H9 (cell line): ENCODE data around the gene PERP. TPM values are rescaled to one million over a fixed set of nuclear protein-coding genes. Genes with fewer than 3 reads are reported as not detected.

Experiments
- DNase-seq: peaks from one replicate; pipeline ENCODE4 v3.0.0-alpha.2; 2017
- H2AFZ ChIP-seq: one replicate; pipeline ENCODE4 v1.6.1; 2013; ENCODE audit warnings: mild to moderate bottlenecking, low read length, control low read depth, moderate library complexity
- H2AK5ac ChIP-seq: 2 replicates; pipeline ENCODE4 v1.6.1; 2013; ENCODE audit warnings: low read length, control low read depth, mixed read lengths; ENCODE audit not compliant: insufficient read length
- H2BK120ac ChIP-seq: one replicate; pipeline ENCODE4 v1.6.1; 2013; ENCODE audit warnings: low read depth, mild to moderate bottlenecking, low read length, control low read depth, inconsistent platforms; ENCODE audit not compliant: poor library complexity, severe bottlenecking
- H2BK12ac ChIP-seq: 2 replicates; pipeline ENCODE4 v1.6.1; 2013; ENCODE audit warnings: low read length, control low read depth, mixed read lengths, low read depth; ENCODE audit not compliant: insufficient read length
- H2BK15ac ChIP-seq: 2 replicates; pipeline ENCODE4 v1.6.1; 2013; ENCODE audit warnings: low read depth, low read length, control low read depth
- H2BK20ac ChIP-seq: one replicate; pipeline ENCODE4 v1.6.1; 2013; ENCODE audit warnings: low read depth, mild to moderate bottlenecking, low read length, control low read depth, inconsistent platforms; ENCODE audit not compliant: poor library complexity, severe bottlenecking
- H2BK5ac ChIP-seq: 2 replicates; pipeline ENCODE4 v1.6.1; 2013; ENCODE audit warnings: low read length, control low read depth, mixed read lengths; ENCODE audit not compliant: insufficient read length
- H3K14ac ChIP-seq: 2 replicates; pipeline ENCODE4 v1.6.1; 2013; ENCODE audit warnings: low read length, control low read depth; ENCODE audit not compliant: insufficient read depth
- H3K18ac ChIP-seq: 2 replicates; pipeline ENCODE4 v1.6.1; 2013; ENCODE audit warnings: low read depth, mild to moderate bottlenecking, mixed read lengths, low read length, control low read depth; ENCODE audit not compliant: insufficient read length
- H3K23ac ChIP-seq: 2 replicates; pipeline ENCODE4 v1.6.1; 2013; ENCODE audit warnings: low read length, control low read depth, mixed read lengths, low read depth; ENCODE audit not compliant: insufficient read length
- H3K23me2 ChIP-seq: 2 replicates; pipeline ENCODE4 v1.6.1; 2013; ENCODE audit warnings: low read depth, mild to moderate bottlenecking, mixed read lengths, low read length, control low read depth; ENCODE audit not compliant: insufficient read length, poor library complexity, severe bottlenecking
- H3K27ac ChIP-seq: 2 replicates; pipeline ENCODE4 v1.5.1; 2013; ENCODE audit warnings: low read length, control low read depth, mixed read lengths, low read depth; ENCODE audit not compliant: insufficient read length
- H3K27me3 ChIP-seq: 2 replicates; pipeline ENCODE4 v1.6.1; 2013; ENCODE audit warnings: low read length, control low read depth, inconsistent platforms; ENCODE audit not compliant: insufficient read depth
- H3K4ac ChIP-seq: 2 replicates; pipeline ENCODE4 v1.6.1; 2013; ENCODE audit warnings: low read depth, mild to moderate bottlenecking, control low read depth, inconsistent platforms, low read length, moderate library complexity
- H3K4me1 ChIP-seq: 2 replicates; pipeline ENCODE4 v1.6.1; 2013; ENCODE audit warnings: low read length, control low read depth, inconsistent platforms; ENCODE audit not compliant: insufficient read depth
- H3K4me2 ChIP-seq: 2 replicates; pipeline ENCODE4 v1.6.1; 2013; ENCODE audit warnings: low read length, control low read depth, mixed read lengths; ENCODE audit not compliant: insufficient read length, insufficient read depth
- H3K56ac ChIP-seq: 2 replicates; pipeline ENCODE4 v1.6.1; 2013; ENCODE audit warnings: low read depth, mild to moderate bottlenecking, mixed read lengths, low read length, control low read depth; ENCODE audit not compliant: insufficient read length
- H3K79me1 ChIP-seq: 2 replicates; pipeline ENCODE4 v1.6.1; 2013; ENCODE audit warnings: low read depth, mild to moderate bottlenecking, moderate library complexity, low read length, control low read depth, inconsistent platforms; ENCODE audit not compliant: insufficient read depth, poor library complexity, severe bottlenecking
- H3K79me2 ChIP-seq: 2 replicates; pipeline ENCODE4 v1.6.1; 2013; ENCODE audit warnings: low read length, control low read depth, inconsistent platforms; ENCODE audit not compliant: insufficient read depth
- H3K9ac ChIP-seq: 2 replicates; pipeline ENCODE4 v1.6.1; 2013; ENCODE audit warnings: low read length, control low read depth, mixed read lengths; ENCODE audit not compliant: insufficient read length; ENCODE audit errors: extremely low read depth
- H3K9me3 ChIP-seq: one replicate; pipeline ENCODE4 v1.6.1; 2013; ENCODE audit warnings: low read depth, low read length, inconsistent platforms; ENCODE audit not compliant: control insufficient read depth
- H3T11ph ChIP-seq: one replicate; pipeline ENCODE4 v1.6.1; 2013; ENCODE audit warnings: mild to moderate bottlenecking, low read length, control low read depth, inconsistent platforms
- H4K20me1 ChIP-seq: one replicate; pipeline ENCODE4 v1.6.1; 2013; ENCODE audit not compliant: control insufficient read depth, insufficient read length, insufficient read depth
- H4K5ac ChIP-seq: 2 replicates; pipeline ENCODE4 v1.6.1; 2013; ENCODE audit warnings: low read depth, mild to moderate bottlenecking, mixed read lengths, low read length, control low read depth; ENCODE audit not compliant: insufficient read length
- H4K8ac ChIP-seq: replicated peaks from 2 replicates; pipeline ENCODE4 v1.6.1; 2013; ENCODE audit warnings: low read length, control low read depth, mixed read lengths, low read depth; ENCODE audit not compliant: insufficient read length
- H4K91ac ChIP-seq: 2 replicates; pipeline ENCODE4 v1.6.1; 2013; ENCODE audit warnings: low read depth, mild to moderate bottlenecking, moderate library complexity, mixed read lengths, low read length, control low read depth; ENCODE audit not compliant: insufficient read length
- H3K27ac Mint-ChIP-seq, 3 experiments: 2 replicates in 2 of 3; 3 replicates in 1 of 3; pipeline ENCODE4 v1.8.0; 2020 to 2021; ENCODE audit warnings: mixed read lengths in 3 of 3, mild to moderate bottlenecking in 1 of 3, moderate library complexity in 1 of 3
- H3K27me3 Mint-ChIP-seq: 2 replicates; pipeline ENCODE4 v1.8.0; 2021; ENCODE audit warnings: low read depth, mild to moderate bottlenecking, moderate library complexity, mixed read lengths
- H3K36me3 Mint-ChIP-seq, 3 experiments: 2 replicates in 2 of 3; 3 replicates in 1 of 3; pipeline ENCODE4 v1.8.0; 2020 to 2021; ENCODE audit warnings: low read depth in 3 of 3, mixed read lengths in 3 of 3; ENCODE audit not compliant: insufficient read depth in 1 of 3
- H3K4me1 Mint-ChIP-seq, 2 experiments: 2 replicates each; pipeline ENCODE4 v1.8.0; 2020; ENCODE audit warnings: mixed read lengths in 2 of 2
- H3K4me3 Mint-ChIP-seq, 2 experiments: 2 replicates in 1 of 2; 3 replicates in 1 of 2; pipeline ENCODE4 v1.8.0; 2020 to 2021; ENCODE audit warnings: mild to moderate bottlenecking in 2 of 2, mixed read lengths in 2 of 2, moderate library complexity in 1 of 2
- H3K9me3 Mint-ChIP-seq, 2 experiments: 2 replicates in 1 of 2; 3 replicates in 1 of 2; pipeline ENCODE4 v1.8.0; 2020; ENCODE audit warnings: mild to moderate bottlenecking in 2 of 2, mixed read lengths in 2 of 2, moderate library complexity in 1 of 2
- WGBS: extraction: QIAGEN DNeasy Blood & Tissue Kit; methylation state at CpG from one replicate; pipeline ENCODE4 v1.1.7; 2013; ENCODE audit warnings: missing lambda C conversion rate, low lambda C conversion rate, mixed read lengths; ENCODE audit not compliant: insufficient read length; ENCODE audit errors: extremely low coverage; 5-methylcytosine and 5-hydroxymethylcytosine counted together
- total RNA-seq: library from RNA; stranded (reverse); gene quantifications from 2 replicates; pipeline ENCODE4 v1.2.1, GENCODE V29; 2021
- TF ChIP-seq, protein P1 (sequence below): fragments of 200-600 bp; sonication (generic); conservative IDR thresholded peaks from 3 replicates; pipeline ENCODE4 v1.8.0; 2021; ENCODE audit warnings: antibody characterized with exemption, mild to moderate bottlenecking

PERP gene
- total RNA-seq, 1 experiment from 2014 or later, result 28.7 TPM

GRCh38 chr6:138105446-138105845 lies 1.8 kb downstream of the PERP start:
- Histone ChIP-seq H3K79me1 (peaks cover 4% of the 10 kb centered on the region), H3K4ac (no peak overlapping the region), H3K27ac (no peak overlapping the region), H3K18ac (no peak overlapping the region), H2BK5ac (no peak overlapping the region), H3K14ac (no peak overlapping the region), H4K5ac (no peak overlapping the region), H2AFZ (no peak overlapping the region), H3K4me1 (peaks cover 2% of the 10 kb centered on the region; the same call in 1 of the 2 replicates), H3K23me2 (peaks cover 16% of the 10 kb centered on the region), H4K91ac (no peak overlapping the region), H2BK120ac (no peak overlapping the region), H3K4me2 (peak overlapping the region; percentile 98), H2BK20ac (no peak overlapping the region), H3K9ac (no peak overlapping the region), H2BK15ac (no peak overlapping the region), H3K27me3 (peaks cover 2% of the 10 kb centered on the region; the same call in 1 of the 2 replicates), H3K9me3 (no peaks in the 10 kb centered on the region), H4K20me1 (no peaks in the 10 kb centered on the region), H4K8ac (no peak overlapping the region), H2AK5ac (no peak overlapping the region), H3K56ac (no peak overlapping the region), H2BK12ac (no peak overlapping the region), H3K79me2 (peaks cover 4% of the 10 kb centered on the region; the same call in 1 of the 2 replicates), H3K23ac (no peak overlapping the region), H3T11ph (no peak overlapping the region)
- Mint-ChIP-seq H3K9me3 (no peaks in the 10 kb centered on the region; a peak in 1 of 5 replicates), H3K4me3 (peak overlapping the region; percentile 92 to 93), H3K4me1 (peaks cover 22 to 35% of the 10 kb centered on the region in 2 experiments), H3K27ac (peak overlapping the region; percentile 83 to 96 (median 96)), H3K36me3 (peaks cover 0 to 8% (median 0%) of the 10 kb centered on the region in 3 experiments; a peak in 3 of 7 replicates), H3K27me3 (peaks cover 14% of the 10 kb centered on the region)
- no peak for DNase-seq
- no CpG with 5 or more reads among the region's 5 CpGs for WGBS
- TF ChIP-seq, protein P1, sequence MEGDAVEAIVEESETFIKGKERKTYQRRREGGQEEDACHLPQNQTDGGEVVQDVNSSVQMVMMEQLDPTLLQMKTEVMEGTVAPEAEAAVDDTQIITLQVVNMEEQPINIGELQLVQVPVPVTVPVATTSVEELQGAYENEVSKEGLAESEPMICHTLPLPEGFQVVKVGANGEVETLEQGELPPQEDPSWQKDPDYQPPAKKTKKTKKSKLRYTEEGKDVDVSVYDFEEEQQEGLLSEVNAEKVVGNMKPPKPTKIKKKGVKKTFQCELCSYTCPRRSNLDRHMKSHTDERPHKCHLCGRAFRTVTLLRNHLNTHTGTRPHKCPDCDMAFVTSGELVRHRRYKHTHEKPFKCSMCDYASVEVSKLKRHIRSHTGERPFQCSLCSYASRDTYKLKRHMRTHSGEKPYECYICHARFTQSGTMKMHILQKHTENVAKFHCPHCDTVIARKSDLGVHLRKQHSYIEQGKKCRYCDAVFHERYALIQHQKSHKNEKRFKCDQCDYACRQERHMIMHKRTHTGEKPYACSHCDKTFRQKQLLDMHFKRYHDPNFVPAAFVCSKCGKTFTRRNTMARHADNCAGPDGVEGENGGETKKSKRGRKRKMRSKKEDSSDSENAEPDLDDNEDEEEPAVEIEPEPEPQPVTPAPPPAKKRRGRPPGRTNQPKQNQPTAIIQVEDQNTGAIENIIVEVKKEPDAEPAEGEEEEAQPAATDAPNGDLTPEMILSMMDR, result no peak
